Measurements from ENCODE around the gene PPA1. TPM values are rescaled to one million over a fixed set of nuclear protein-coding genes. Genes with fewer than 3 reads are reported as not detected.

Gene PPA1
- total and polyA plus RNA-seq, 2 of the 4 experiments (the other 2 are of a cell fraction), result 78.6 to 102 TPM

Small RNA genes lying within 50 kb of the gene (microRNA-seq; reads per million reads assigned to microRNA genes)
- gene RPS25P9 (ENCODE audit: insufficient read depth, insufficient read length), result not detected

Small RNA genes lying within 50 kb of the gene (small RNA-seq; reads per million reads assigned to genes)
- 0 reads per million in 5 experiments for gene RPS25P9

Other genes starting within 250 kb of the PPA1 start
- 16.7 and 17.4 TPM in 2 replicates for gene MACROH2A2, start 180.6 kb downstream of the PPA1 start, total RNA-seq (2012; rRNA removed)
- gene MACROH2A2, start 180.6 kb downstream of the PPA1 start, polyA plus RNA-seq (2012; rRNA removed), result 14.5 and 16.1 TPM in 2 replicates
- 1.7 and 2.0 TPM in 2 replicates for gene AIFM2, start 100.6 kb downstream of the PPA1 start, total RNA-seq (2012; rRNA removed)
- 4.5 and 4.6 TPM in 2 replicates for gene AIFM2, start 100.6 kb downstream of the PPA1 start, polyA plus RNA-seq (2012; rRNA removed)
- 2.8 and 2.9 TPM in 2 replicates for gene TYSND1, start 86.7 kb downstream of the PPA1 start, total RNA-seq (2012; rRNA removed)
- gene TYSND1, start 86.7 kb downstream of the PPA1 start, polyA plus RNA-seq (2012; rRNA removed), result 4.1 and 4.6 TPM in 2 replicates
- 161 and 272 TPM in 2 replicates for gene SAR1A, start 62.9 kb downstream of the PPA1 start, total RNA-seq (2012; rRNA removed)
- gene SAR1A, start 62.9 kb downstream of the PPA1 start, polyA plus RNA-seq (2012; rRNA removed), result 45.8 and 56.9 TPM in 2 replicates
- gene NPFFR1, start 50.6 kb upstream of the PPA1 start, total RNA-seq (2012; rRNA removed), result not detected in 2 replicates
- not detected in 2 replicates for gene NPFFR1, start 50.6 kb upstream of the PPA1 start, polyA plus RNA-seq (2012; rRNA removed)
- 6.9 and 9.5 TPM in 2 replicates for gene LRRC20, start 149.2 kb upstream of the PPA1 start, total RNA-seq (2012; rRNA removed)
- gene LRRC20, start 149.2 kb upstream of the PPA1 start, polyA plus RNA-seq (2012; rRNA removed), result 11.5 and 12.4 TPM in 2 replicates
- gene EIF4EBP2, start 170.7 kb upstream of the PPA1 start, total RNA-seq (2012; rRNA removed), result 15.6 and 20.8 TPM in 2 replicates
- 10.4 and 13.7 TPM in 2 replicates for gene EIF4EBP2, start 170.7 kb upstream of the PPA1 start, polyA plus RNA-seq (2012; rRNA removed)
- not detected in 2 replicates for gene NODAL, start 208.3 kb upstream of the PPA1 start, total RNA-seq (2012; rRNA removed)
- not detected in 2 replicates for gene NODAL, start 208.3 kb upstream of the PPA1 start, polyA plus RNA-seq (2012; rRNA removed)
- under 0.01 and 0.18 TPM in 2 replicates for gene PALD1, start 245.3 kb upstream of the PPA1 start, total RNA-seq (2012; rRNA removed)
- gene PALD1, start 245.3 kb upstream of the PPA1 start, polyA plus RNA-seq (2012; rRNA removed), result 0.12 and 0.14 TPM in 2 replicates

Data from IMR-90 (cell line).